GM13976 (cell line): ENCODE measurements around the gene WDR70.
A peak's percentile ranks its signal among the peaks of the same experiment; 100 is the strongest.
"Not testable (repeated sequence)": the region's sequence is repeated elsewhere in the genome, so short reads cannot be mapped to it uniquely, and the experiment has no call there.

Experiments used
- DNase-seq: peaks from one replicate; pipeline ENCODE4 v3.0.0; 2012; ENCODE audit warnings: low spot score
- CTCF ChIP-seq: IDR thresholded peaks from 2 replicates; pipeline ENCODE4 v1.5.1; 2012; ENCODE audit warnings: borderline replicate concordance, mild to moderate bottlenecking; ENCODE audit not compliant: insufficient read depth; ENCODE audit errors: extremely low read depth, missing control alignments, control extremely low read depth
- in situ Hi-C: fragments of 300-500 bp; cut with MboI; formaldehyde crosslinking; loops from one replicate; pipeline ENCODE4 v1.12.0; 2022; ENCODE audit warnings: low sequenced_read_pairs, mixed read lengths, inconsistent platforms; ENCODE audit not compliant: unreplicated experiment

WDR70 gene

GRCh38 chr5:37771731-37772130 lies 392.6 kb downstream of the WDR70 start:
- TF ChIP-seq CTCF: no peak
- in situ Hi-C loops: no loop called here
- no peak for DNase-seq

- in situ Hi-C loops: no loop called here
- DNase-seq: no peak
- no peak for TF ChIP-seq CTCF
These were observed 393.1 kb downstream of the WDR70 start for GRCh38 chr5:37772255-37772654.

GRCh38 chr5:37773809-37774208 lies 394.7 kb downstream of the WDR70 start:
- in situ Hi-C loops: no loop called here
- no peak for TF ChIP-seq CTCF
- no peak for DNase-seq

GRCh38 chr5:37774912-37775483 lies 395.9 kb downstream of the WDR70 start:
- in situ Hi-C loops: no loop called here
- peak; percentile 28 for DNase-seq
- peak; percentile 17 for TF ChIP-seq CTCF

GRCh38 chr5:37776826-37777225 lies 397.7 kb downstream of the WDR70 start:
- in situ Hi-C loops: no loop called here
- no peak for TF ChIP-seq CTCF
- DNase-seq: no peak

GRCh38 chr5:37777432-37778130 lies 398.5 kb downstream of the WDR70 start:
- in situ Hi-C loops: no loop called here
- no peak for DNase-seq
- TF ChIP-seq CTCF: no peak

GRCh38 chr5:37781409-37781808 lies 402.3 kb downstream of the WDR70 start:
- DNase-seq, in situ Hi-C loops: not testable (repeated sequence)
